SK-N-SH treated with all-trans-retinoic acid at 6 μM for 48 hours (cell line): ENCODE results near the gene LIX1.

Source experiments
- ATAC-seq: fragments of 200-7000 bp; cut with Tn5 transposase; 3 replicates; pipeline ENCODE4 v1.9.1; 2020; ENCODE audit warnings: mild to moderate bottlenecking, moderate library complexity
- ARNTL ChIP-seq: fragments of 450-650 bp; formaldehyde crosslinking; IDR thresholded peaks from 2 replicates; pipeline ENCODE4 v1.5.0; 2020; ENCODE audit warnings: low read depth, mild to moderate bottlenecking, moderate library complexity, borderline replicate concordance
- BACH2 ChIP-seq: fragments of 250-450 bp; sonication (Bioruptor Pico); IDR thresholded peaks from 2 replicates; pipeline ENCODE4 v1.9.0; 2021; ENCODE audit warnings: mild to moderate bottlenecking, borderline replicate concordance
- CSDC2 ChIP-seq: fragments of 250-450 bp; sonication (Bioruptor Pico); IDR thresholded peaks from 2 replicates; pipeline ENCODE4 v1.5.0; 2020; ENCODE audit warnings: mild to moderate bottlenecking, moderate library complexity
- ESRRG ChIP-seq: fragments of 250-450 bp; sonication (Bioruptor Pico); IDR thresholded peaks from 2 replicates; pipeline ENCODE4 v1.6.1; 2021; ENCODE audit warnings: mild to moderate bottlenecking
- ISL1 ChIP-seq: fragments of 250-450 bp; sonication (Bioruptor Pico); IDR thresholded peaks from 2 replicates; pipeline ENCODE4 v2.1.2; 2022; ENCODE audit warnings: mild to moderate bottlenecking, moderate library complexity
- OSR1 ChIP-seq: fragments of 250-450 bp; sonication (Bioruptor Pico); IDR thresholded peaks from 2 replicates; pipeline ENCODE4 v1.8.0; 2022; ENCODE audit warnings: moderate library complexity, mild to moderate bottlenecking, inconsistent platforms
- PPARA ChIP-seq: fragments of 250-450 bp; sonication (Bioruptor Pico); IDR thresholded peaks from 2 replicates; pipeline ENCODE4 v1.5.0; 2020; ENCODE audit warnings: mild to moderate bottlenecking, borderline replicate concordance
- RARB ChIP-seq: fragments of 250-450 bp; sonication (Bioruptor Pico); IDR thresholded peaks from 2 replicates; pipeline ENCODE4 v1.8.0; 2021; ENCODE audit warnings: mild to moderate bottlenecking, moderate library complexity
- SNAI2 ChIP-seq: fragments of 250-450 bp; sonication (Bioruptor Pico); IDR thresholded peaks from 2 replicates; pipeline ENCODE4 v1.5.0; 2020; ENCODE audit warnings: mild to moderate bottlenecking, moderate library complexity
- TCF4 ChIP-seq: fragments of 250-450 bp; sonication (Bioruptor Pico); IDR thresholded peaks from 2 replicates; pipeline ENCODE4 v1.8.0; 2021; ENCODE audit warnings: mild to moderate bottlenecking, moderate library complexity, borderline replicate concordance
- ZFP30 ChIP-seq: fragments of 450-650 bp; formaldehyde crosslinking; IDR thresholded peaks from 2 replicates; pipeline ENCODE4 v1.5.0; 2022; ENCODE audit warnings: mild to moderate bottlenecking, moderate library complexity
- TF ChIP-seq, protein P1 (sequence below): fragments of 250-450 bp; sonication (Bioruptor Pico); IDR thresholded peaks from 2 replicates; pipeline ENCODE4 v1.5.0; 2020; ENCODE audit warnings: mild to moderate bottlenecking, moderate library complexity
- TF ChIP-seq, protein P2 (sequence below): fragments of 250-450 bp; sonication (Bioruptor Pico); IDR thresholded peaks from 2 replicates; pipeline ENCODE4 v1.8.0; 2021; ENCODE audit warnings: low read depth, mild to moderate bottlenecking, moderate library complexity, borderline replicate concordance
- TF ChIP-seq, protein P3 (sequence below): fragments of 250-450 bp; sonication (Bioruptor Pico); IDR thresholded peaks from 2 replicates; pipeline ENCODE4 v1.8.0; 2020; ENCODE audit warnings: mild to moderate bottlenecking, moderate library complexity, borderline replicate concordance
- TF ChIP-seq, protein P4 (sequence below): fragments of 250-450 bp; sonication (Bioruptor Pico); IDR thresholded peaks from 2 replicates; pipeline ENCODE4 v1.5.1; 2021; ENCODE audit warnings: mild to moderate bottlenecking, moderate library complexity

The LIX1 gene

DNA sequence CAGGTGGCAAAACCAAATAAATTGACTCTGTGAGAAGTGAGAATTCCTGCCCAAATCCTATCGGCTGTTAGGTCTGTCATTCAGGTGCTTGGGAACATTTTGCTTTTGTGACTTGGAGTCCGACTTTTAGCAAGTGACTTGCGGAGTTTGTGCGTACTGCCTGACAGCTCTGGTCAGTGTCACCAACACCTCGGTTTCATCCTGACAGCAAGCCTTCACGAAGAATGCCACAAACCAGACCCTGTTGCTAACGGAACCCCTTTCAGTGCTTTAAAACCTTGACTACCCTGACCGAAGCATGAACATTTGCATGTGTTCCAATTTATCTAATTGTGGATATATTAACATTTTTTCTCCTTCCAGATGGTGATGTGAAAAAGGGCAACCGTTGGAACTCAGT lies 26.5 kb downstream of the LIX1 start (continued):
- TF ChIP-seq, protein P1, sequence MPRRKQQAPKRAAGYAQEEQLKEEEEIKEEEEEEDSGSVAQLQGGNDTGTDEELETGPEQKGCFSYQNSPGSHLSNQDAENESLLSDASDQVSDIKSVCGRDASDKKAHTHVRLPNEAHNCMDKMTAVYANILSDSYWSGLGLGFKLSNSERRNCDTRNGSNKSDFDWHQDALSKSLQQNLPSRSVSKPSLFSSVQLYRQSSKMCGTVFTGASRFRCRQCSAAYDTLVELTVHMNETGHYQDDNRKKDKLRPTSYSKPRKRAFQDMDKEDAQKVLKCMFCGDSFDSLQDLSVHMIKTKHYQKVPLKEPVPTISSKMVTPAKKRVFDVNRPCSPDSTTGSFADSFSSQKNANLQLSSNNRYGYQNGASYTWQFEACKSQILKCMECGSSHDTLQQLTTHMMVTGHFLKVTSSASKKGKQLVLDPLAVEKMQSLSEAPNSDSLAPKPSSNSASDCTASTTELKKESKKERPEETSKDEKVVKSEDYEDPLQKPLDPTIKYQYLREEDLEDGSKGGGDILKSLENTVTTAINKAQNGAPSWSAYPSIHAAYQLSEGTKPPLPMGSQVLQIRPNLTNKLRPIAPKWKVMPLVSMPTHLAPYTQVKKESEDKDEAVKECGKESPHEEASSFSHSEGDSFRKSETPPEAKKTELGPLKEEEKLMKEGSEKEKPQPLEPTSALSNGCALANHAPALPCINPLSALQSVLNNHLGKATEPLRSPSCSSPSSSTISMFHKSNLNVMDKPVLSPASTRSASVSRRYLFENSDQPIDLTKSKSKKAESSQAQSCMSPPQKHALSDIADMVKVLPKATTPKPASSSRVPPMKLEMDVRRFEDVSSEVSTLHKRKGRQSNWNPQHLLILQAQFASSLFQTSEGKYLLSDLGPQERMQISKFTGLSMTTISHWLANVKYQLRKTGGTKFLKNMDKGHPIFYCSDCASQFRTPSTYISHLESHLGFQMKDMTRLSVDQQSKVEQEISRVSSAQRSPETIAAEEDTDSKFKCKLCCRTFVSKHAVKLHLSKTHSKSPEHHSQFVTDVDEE (CRISPR knock-in tag), result no peak

DNA sequence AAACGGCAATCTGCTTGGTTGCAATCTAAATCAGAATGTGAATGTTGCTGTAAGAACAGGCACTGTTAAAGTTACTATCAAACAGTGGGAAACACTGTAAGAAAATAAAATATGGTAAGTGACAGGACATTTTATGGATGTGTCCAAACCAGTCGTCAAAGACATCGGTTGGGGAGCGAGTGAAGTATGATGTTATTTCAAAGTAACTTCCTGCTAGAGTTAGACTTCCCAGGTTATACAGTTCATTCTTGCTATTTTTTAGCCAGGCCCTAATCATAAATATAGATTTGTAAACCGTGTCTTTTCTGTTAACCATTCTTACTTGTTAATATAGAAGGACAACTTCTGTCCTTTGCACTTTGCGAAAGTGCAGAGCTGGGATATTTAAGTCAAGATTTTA lies 30.2 kb downstream of the LIX1 start:
- TF ChIP-seq ESRRG (CRISPR knock-in tag) (no peak), RARB (CRISPR knock-in tag) (no peak), SNAI2 (CRISPR knock-in tag) (no peak), ARNTL (no peak), CSDC2 (CRISPR knock-in tag) (no peak), ISL1 (CRISPR knock-in tag) (no peak), PPARA (no peak)
- TF ChIP-seq, protein P1 (CRISPR knock-in tag), result no peak
- ATAC-seq, result no peak

DNA sequence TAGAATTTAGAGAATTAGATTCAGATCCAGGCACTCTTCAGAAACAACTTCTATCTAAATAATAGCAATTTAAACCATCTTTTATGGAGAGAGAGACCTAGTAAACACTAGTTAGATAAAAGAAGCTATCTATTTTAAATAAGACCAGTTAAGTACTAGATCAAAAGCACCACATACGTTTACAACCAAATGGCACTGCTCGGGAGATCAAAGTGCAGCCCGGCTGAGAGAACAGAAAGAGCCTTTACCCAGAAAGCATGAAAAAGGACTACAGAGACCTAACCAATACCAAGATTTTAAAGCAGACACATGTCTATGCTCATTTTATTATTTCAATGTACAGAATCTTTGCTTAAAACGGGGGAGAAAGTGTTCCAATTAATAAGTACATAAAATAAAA lies 30.8 kb downstream of the LIX1 start:
- no peak for ATAC-seq
- TF ChIP-seq BACH2 (CRISPR knock-in tag) (no peak), ISL1 (CRISPR knock-in tag) (no peak), CSDC2 (CRISPR knock-in tag) (no peak), ARNTL (no peak), OSR1 (CRISPR knock-in tag) (no peak), ZFP30 (CRISPR knock-in tag) (no peak), TCF4 (CRISPR knock-in tag) (no peak), SNAI2 (CRISPR knock-in tag) (no peak)
- TF ChIP-seq, protein P1 (CRISPR knock-in tag), result no peak
- TF ChIP-seq, protein P2, sequence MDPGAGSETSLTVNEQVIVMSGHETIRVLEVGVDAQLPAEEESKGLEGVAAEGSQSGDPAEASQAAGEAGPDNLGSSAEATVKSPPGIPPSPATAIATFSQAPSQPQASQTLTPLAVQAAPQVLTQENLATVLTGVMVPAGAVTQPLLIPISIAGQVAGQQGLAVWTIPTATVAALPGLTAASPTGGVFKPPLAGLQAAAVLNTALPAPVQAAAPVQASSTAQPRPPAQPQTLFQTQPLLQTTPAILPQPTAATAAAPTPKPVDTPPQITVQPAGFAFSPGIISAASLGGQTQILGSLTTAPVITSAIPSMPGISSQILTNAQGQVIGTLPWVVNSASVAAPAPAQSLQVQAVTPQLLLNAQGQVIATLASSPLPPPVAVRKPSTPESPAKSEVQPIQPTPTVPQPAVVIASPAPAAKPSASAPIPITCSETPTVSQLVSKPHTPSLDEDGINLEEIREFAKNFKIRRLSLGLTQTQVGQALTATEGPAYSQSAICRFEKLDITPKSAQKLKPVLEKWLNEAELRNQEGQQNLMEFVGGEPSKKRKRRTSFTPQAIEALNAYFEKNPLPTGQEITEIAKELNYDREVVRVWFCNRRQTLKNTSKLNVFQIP (CRISPR knock-in tag), result no peak
- TF ChIP-seq, protein P3, sequence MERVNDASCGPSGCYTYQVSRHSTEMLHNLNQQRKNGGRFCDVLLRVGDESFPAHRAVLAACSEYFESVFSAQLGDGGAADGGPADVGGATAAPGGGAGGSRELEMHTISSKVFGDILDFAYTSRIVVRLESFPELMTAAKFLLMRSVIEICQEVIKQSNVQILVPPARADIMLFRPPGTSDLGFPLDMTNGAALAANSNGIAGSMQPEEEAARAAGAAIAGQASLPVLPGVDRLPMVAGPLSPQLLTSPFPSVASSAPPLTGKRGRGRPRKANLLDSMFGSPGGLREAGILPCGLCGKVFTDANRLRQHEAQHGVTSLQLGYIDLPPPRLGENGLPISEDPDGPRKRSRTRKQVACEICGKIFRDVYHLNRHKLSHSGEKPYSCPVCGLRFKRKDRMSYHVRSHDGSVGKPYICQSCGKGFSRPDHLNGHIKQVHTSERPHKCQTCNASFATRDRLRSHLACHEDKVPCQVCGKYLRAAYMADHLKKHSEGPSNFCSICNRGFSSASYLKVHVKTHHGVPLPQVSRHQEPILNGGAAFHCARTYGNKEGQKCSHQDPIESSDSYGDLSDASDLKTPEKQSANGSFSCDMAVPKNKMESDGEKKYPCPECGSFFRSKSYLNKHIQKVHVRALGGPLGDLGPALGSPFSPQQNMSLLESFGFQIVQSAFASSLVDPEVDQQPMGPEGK (CRISPR knock-in tag), result no peak
- TF ChIP-seq, protein P4, sequence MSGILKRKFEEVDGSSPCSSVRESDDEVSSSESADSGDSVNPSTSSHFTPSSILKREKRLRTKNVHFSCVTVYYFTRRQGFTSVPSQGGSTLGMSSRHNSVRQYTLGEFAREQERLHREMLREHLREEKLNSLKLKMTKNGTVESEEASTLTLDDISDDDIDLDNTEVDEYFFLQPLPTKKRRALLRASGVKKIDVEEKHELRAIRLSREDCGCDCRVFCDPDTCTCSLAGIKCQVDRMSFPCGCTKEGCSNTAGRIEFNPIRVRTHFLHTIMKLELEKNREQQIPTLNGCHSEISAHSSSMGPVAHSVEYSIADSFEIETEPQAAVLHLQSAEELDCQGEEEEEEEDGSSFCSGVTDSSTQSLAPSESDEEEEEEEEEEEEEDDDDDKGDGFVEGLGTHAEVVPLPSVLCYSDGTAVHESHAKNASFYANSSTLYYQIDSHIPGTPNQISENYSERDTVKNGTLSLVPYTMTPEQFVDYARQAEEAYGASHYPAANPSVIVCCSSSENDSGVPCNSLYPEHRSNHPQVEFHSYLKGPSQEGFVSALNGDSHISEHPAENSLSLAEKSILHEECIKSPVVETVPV (CRISPR knock-in tag), result no peak
